Breast epithelium (tissue), 3 donors: Measurements from ENCODE around the gene TNFAIP1.

Source experiments
- POLR2A ChIP-seq: fragments of 450-650 bp; IDR thresholded peaks from one replicate; pipeline ENCODE4 v1.6.1; 2016; ENCODE audit warnings: antibody characterized with exemption, mild to moderate bottlenecking, moderate library complexity
- POLR2AphosphoS5 ChIP-seq, 3 donors: sonication (generic); formaldehyde crosslinking; IDR thresholded peaks; one replicate each; pipeline ENCODE4 v1.6.1; 2017; ENCODE audit warnings: antibody characterized with exemption in 3 of 3
- TF ChIP-seq, protein P1 (sequence below), 3 donors: fragments of 450-650 bp; IDR thresholded peaks; one replicate each; pipeline ENCODE4 v1.5.1; 2016 to 2017; ENCODE audit warnings: antibody characterized with exemption in 3 of 3, mild to moderate bottlenecking in 3 of 3, moderate library complexity in 3 of 3

DNA sequence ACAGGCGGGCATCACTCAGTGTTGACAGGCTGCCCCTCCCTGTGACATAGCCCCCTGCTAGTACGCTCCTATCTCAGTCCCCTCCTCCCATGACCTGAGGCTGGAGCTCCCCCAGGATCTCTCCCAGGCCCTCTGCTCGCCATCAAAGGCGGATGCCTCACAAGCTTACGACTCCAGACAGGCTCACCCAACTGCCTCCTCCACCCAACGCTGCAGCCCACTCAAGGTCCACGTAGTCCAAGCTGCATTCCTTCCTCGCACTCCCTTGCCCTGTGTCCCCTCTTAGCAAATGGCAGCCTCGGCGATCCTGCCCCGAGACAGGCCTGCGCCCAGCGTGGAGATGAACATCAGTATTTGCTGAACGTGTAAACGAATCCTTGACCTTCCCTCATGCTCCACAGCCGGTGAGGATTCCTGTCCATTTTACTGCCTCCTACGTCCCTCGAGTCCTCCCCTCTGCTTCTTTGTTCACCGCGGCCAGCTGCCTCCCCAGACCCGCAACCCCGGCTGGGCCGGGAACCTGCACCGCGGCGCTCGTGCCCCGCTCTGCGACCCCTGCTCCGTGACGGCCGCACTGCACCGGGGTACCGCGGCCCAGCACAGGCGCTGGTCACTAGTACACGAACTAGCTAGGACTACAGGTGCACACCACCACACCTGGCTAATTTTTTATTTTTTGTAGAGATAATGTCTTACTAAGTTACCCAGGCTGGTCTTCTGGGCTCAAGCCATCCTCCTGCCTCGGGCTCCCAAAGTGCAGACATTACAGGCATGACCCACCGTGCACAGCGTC lies 17.4 kb upstream of the TNFAIP1 start:
- TF ChIP-seq, protein P1, sequence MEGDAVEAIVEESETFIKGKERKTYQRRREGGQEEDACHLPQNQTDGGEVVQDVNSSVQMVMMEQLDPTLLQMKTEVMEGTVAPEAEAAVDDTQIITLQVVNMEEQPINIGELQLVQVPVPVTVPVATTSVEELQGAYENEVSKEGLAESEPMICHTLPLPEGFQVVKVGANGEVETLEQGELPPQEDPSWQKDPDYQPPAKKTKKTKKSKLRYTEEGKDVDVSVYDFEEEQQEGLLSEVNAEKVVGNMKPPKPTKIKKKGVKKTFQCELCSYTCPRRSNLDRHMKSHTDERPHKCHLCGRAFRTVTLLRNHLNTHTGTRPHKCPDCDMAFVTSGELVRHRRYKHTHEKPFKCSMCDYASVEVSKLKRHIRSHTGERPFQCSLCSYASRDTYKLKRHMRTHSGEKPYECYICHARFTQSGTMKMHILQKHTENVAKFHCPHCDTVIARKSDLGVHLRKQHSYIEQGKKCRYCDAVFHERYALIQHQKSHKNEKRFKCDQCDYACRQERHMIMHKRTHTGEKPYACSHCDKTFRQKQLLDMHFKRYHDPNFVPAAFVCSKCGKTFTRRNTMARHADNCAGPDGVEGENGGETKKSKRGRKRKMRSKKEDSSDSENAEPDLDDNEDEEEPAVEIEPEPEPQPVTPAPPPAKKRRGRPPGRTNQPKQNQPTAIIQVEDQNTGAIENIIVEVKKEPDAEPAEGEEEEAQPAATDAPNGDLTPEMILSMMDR (IDR thresholded peaks at IDR 0.05), result no peak
- TF ChIP-seq POLR2A (no peak), POLR2AphosphoS5 (IDR thresholded peaks at IDR 0.05) (no peak)
